GM18505 (cell line): ENCODE data around the gene FDCSP.
A peak's percentile ranks its signal among the peaks of the same experiment; 100 is the strongest.
"Not testable (repeated sequence)": the region's sequence is repeated elsewhere in the genome, so short reads cannot be mapped to it uniquely, and the experiment has no call there.

ENCODE experiments used
- ATAC-seq: cut with Tn5 transposase; IDR thresholded peaks from one replicate; pipeline ENCODE4 v1.9.1; 2021; ENCODE audit not compliant: unreplicated experiment
- POLR2A ChIP-seq: IDR thresholded peaks from 4 replicates; pipeline ENCODE4 v1.6.1; 2011; ENCODE audit warnings: borderline replicate concordance; ENCODE audit not compliant: insufficient read depth, insufficient read length; ENCODE audit errors: extremely low read depth

The FDCSP gene

GRCh38 chr4:70225824-70226223 is at the start of gene FDCSP:
FDCSP (plus strand) TSS chr4:70226124; CDS start chr4:70231195, 5,071 bp downstream.
- no peak for ATAC-seq
- no peak for TF ChIP-seq POLR2A

GRCh38 chr4:70177090-70177489 is 48.8 kb upstream of the FDCSP start:
- TF ChIP-seq POLR2A, result no peak
- ATAC-seq, result no peak

GRCh38 chr4:70178075-70178660 is 47.8 kb upstream of the FDCSP start:
- no peak for TF ChIP-seq POLR2A
- no peak for ATAC-seq

- ATAC-seq, result no peak
- TF ChIP-seq POLR2A, result no peak
These were observed 46.1 kb upstream of the FDCSP start for GRCh38 chr4:70179811-70180210.

GRCh38 chr4:70181864-70182263 is 44.1 kb upstream of the FDCSP start:
- no peak for ATAC-seq
- no peak for TF ChIP-seq POLR2A

- no peak for ATAC-seq
These were observed 43.3 kb upstream of the FDCSP start for GRCh38 chr4:70182517-70183167.

GRCh38 chr4:70183168-70183939 is 42.6 kb upstream of the FDCSP start:
- peak; percentile 91 for ATAC-seq
- no peak for TF ChIP-seq POLR2A

More at GRCh38 chr4:70182517-70183167, 43.3 kb upstream of the FDCSP start:
- TF ChIP-seq POLR2A, result no peak

- no peak for TF ChIP-seq POLR2A
- ATAC-seq, result no peak
These were observed 42.0 kb upstream of the FDCSP start for GRCh38 chr4:70183940-70184246.

- TF ChIP-seq POLR2A, result no peak
- no peak for ATAC-seq
These were observed 38.7 kb upstream of the FDCSP start for GRCh38 chr4:70187216-70187615.

- no peak for ATAC-seq
- no peak for TF ChIP-seq POLR2A
These were observed 35.3 kb upstream of the FDCSP start for GRCh38 chr4:70190579-70190978.

GRCh38 chr4:70191647-70192046 is 34.3 kb upstream of the FDCSP start:
- no peak for TF ChIP-seq POLR2A
- no peak for ATAC-seq

- TF ChIP-seq POLR2A, result no peak
These were observed 33.0 kb upstream of the FDCSP start for GRCh38 chr4:70192895-70193294.

GRCh38 chr4:70195425-70195824 is 30.5 kb upstream of the FDCSP start, which contains the start of gene ODAM:
ODAM (plus strand) TSS chr4:70195725; CDS start chr4:70196544, 819 bp downstream.
- TF ChIP-seq POLR2A, result no peak
- ATAC-seq, result no peak

More at GRCh38 chr4:70192895-70193294, 33.0 kb upstream of the FDCSP start:
- no peak for ATAC-seq

GRCh38 chr4:70196857-70197256 is 29.1 kb upstream of the FDCSP start:
- TF ChIP-seq POLR2A, result no peak
- no peak for ATAC-seq

GRCh38 chr4:70197842-70198241 is 28.1 kb upstream of the FDCSP start:
- TF ChIP-seq POLR2A, result no peak
- no peak for ATAC-seq

GRCh38 chr4:70203601-70204000 is 22.3 kb upstream of the FDCSP start:
- ATAC-seq, result no peak
- TF ChIP-seq POLR2A, result no peak

GRCh38 chr4:70212752-70213151 is 13.2 kb upstream of the FDCSP start:
- not testable (repeated sequence) for ATAC-seq

- not testable (repeated sequence) for ATAC-seq
These were observed 9.8 kb upstream of the FDCSP start for GRCh38 chr4:70216109-70216508.

- not testable (repeated sequence) for ATAC-seq
These were observed 9.4 kb upstream of the FDCSP start for GRCh38 chr4:70216550-70216949.

GRCh38 chr4:70221389-70221788 is 4.5 kb upstream of the FDCSP start:
- not testable (repeated sequence) for ATAC-seq

- not testable (repeated sequence) for ATAC-seq
These were observed 4.1 kb upstream of the FDCSP start for GRCh38 chr4:70221818-70222217.
